ENCODE data around the gene SLC16A6. TPM values are rescaled to one million over a fixed set of nuclear protein-coding genes. Genes with fewer than 3 reads are reported as not detected.
"Not testable (repeated sequence)": the region's sequence is repeated elsewhere in the genome, so short reads cannot be mapped to it uniquely, and the experiment has no call there.

SLC16A6 gene
- total RNA-seq, 1 donor, result 0.09 TPM

DNA sequence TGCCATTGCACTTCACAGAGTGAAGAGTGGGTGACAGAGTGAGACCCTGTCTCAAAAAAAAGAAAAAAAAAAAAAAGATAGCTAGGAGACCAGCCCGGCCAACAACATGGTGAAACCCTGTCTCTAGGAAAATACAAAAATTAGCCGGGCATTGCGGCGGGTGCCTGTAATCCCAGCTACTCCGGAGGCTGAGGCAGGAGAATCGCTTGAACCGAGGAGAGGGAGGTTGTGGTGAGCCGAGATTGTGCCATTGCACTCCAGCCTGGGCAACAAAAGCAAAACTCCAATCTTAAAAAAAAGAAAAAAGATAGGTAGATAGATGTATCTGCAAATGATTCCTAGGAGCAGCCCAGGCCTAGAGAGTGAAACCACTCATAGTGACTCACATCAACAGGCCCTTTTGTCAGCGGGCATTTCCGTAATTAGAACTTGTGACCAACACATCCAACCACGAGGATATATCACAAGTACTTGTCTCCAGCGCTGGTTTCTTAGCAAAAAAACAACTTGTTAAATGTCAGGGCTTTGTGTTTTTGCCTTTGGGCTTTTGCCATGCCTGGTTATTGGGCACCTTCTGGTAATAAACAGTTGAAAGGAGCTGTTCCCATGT is 56.1 kb downstream of the SLC16A6 start:
- peak; percentile 63 for DNase-seq (ENCODE audit: low read depth)
- H3K4me3 ChIP-seq (ENCODE audit: low read depth, low read length), result not testable (repeated sequence)

DNA sequence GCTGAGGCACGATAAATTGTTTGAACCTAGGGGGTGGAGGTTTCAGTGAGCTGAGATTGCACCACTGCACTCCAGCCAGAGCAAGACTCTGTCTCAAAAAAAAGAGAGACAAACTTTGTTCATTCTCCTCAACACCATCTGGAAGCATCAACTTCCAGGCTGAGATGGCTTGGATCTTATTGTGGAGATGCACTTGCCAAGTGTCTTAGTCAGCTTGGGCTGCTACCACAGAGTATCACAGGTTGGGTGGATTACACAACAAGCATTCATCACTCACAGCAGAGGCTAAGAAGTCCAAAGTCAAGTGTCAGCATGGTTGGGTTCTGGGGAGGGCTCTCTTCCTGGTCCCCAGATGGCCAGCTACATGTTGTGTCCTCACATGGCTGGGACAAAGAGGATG is 58.2 kb downstream of the SLC16A6 start:
- H3K4me3 ChIP-seq (ENCODE audit: low read depth, low read length), result not testable (repeated sequence)
- DNase-seq (ENCODE audit: low read depth), result peak; percentile 80

DNA sequence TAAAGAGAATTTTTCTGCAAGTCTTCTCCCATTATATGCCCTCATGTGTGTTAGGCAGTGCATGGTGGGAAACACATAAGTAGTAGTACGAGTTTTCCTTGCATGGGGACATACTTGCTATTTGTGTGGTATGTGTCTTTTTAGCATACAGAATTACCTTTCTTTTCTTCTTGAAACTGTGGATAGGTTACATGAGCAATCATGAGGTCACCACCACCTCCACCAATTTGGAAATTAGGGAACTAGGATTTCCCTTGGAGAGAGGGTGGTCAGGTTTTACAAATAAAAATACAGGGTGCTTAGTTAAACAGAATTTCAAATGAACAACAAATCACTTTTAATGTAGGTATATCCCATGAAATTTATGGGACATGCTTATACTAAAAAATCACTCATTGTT is 59.4 kb downstream of the SLC16A6 start:
- TF ChIP-seq, protein P1, sequence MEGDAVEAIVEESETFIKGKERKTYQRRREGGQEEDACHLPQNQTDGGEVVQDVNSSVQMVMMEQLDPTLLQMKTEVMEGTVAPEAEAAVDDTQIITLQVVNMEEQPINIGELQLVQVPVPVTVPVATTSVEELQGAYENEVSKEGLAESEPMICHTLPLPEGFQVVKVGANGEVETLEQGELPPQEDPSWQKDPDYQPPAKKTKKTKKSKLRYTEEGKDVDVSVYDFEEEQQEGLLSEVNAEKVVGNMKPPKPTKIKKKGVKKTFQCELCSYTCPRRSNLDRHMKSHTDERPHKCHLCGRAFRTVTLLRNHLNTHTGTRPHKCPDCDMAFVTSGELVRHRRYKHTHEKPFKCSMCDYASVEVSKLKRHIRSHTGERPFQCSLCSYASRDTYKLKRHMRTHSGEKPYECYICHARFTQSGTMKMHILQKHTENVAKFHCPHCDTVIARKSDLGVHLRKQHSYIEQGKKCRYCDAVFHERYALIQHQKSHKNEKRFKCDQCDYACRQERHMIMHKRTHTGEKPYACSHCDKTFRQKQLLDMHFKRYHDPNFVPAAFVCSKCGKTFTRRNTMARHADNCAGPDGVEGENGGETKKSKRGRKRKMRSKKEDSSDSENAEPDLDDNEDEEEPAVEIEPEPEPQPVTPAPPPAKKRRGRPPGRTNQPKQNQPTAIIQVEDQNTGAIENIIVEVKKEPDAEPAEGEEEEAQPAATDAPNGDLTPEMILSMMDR (IDR thresholded peaks at IDR 0.05; ENCODE audit: insufficient read depth, low read length), result no peak
- no peak for DNase-seq (ENCODE audit: low read depth)
- H3K4me3 ChIP-seq (ENCODE audit: low read depth, low read length), result no peak overlapping the region

DNA sequence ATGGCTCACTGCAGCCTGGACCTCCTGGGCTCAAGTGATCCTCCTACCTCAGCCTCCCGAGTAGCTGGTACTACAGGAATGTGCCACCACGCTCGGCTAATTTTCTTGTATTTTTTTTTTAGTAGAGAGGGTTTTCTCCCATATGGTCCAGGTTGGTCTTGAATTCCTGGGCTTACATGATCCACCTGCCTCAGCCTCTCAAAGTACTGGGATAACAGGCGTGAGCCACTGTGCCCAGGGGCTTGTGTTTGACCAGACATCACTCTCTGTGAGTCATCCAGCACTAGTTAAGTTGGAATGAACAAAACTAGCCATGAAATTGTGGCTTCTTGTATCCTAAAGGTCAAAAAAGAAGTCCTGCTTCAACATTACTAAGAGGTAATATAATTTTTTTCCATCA is 59.8 kb downstream of the SLC16A6 start:
- not testable (repeated sequence) for H3K4me3 ChIP-seq (ENCODE audit: low read depth, low read length); DNase-seq (ENCODE audit: low read depth)

DNA sequence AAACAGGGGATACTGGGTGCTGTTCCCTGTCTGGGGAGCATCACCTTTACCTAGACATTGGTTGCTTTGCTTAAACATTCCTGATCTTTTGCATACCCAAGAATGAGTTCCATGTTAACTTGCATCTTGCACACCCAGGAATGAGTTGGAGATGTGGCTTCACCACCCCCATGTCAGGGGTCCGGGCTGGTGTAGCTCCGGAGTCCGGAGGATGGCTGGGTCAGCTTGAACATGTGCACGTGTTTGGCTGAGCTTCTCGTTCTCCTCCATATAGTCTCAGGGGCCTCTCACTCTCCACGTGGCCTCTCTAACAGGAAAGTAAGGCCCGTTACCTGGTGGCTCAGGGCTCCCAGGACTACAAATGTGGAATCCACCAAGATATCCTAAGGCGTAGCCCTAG is 61.3 kb downstream of the SLC16A6 start:
- TF ChIP-seq, protein P1 (IDR thresholded peaks at IDR 0.05; ENCODE audit: insufficient read depth, low read length), result no peak
- no peak for DNase-seq (ENCODE audit: low read depth)
- no peak overlapping the region for H3K4me3 ChIP-seq (ENCODE audit: low read depth, low read length)

DNA sequence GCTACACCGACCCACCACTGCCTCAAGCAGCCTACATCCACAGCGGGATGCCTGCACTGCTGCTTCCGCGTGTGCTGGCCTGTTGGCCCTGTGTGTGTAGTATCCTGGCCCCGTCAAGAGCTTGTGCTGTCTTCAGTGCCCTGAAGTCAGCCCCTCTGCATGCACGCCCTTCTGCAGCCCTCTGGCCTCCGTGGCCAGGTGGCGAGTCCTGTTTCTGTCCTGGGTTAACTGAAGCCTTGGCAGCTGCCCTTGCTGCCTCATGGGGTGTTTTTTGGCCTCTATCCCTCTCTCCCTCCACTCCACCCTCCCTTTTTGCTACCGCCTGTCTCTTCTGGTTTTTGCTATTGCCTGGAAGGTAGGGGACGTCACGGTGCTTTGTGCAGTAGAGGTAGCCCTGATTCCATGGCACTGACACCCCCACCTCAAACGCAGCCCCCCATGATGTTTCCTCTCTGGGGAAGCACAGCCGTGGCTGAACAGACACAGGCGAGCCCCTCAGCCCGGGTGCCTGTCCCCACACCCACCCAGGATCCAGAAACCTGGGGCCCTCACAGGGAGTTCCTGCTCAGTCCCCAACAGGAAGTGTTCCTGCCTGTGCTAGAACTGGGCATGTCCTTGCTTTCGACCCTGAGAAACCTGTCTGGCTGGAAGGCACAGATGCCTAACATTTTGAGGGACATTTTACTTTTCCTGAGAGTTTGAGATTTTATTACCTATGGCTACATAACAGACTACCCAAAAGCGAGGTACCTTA is 61.9 kb downstream of the SLC16A6 start:
- DNase-seq (ENCODE audit: low read depth), result no peak
- TF ChIP-seq, protein P1 (IDR thresholded peaks at IDR 0.05; ENCODE audit: insufficient read depth, low read length), result no peak
- no peak overlapping the region for H3K4me3 ChIP-seq (ENCODE audit: low read depth, low read length)

DNA sequence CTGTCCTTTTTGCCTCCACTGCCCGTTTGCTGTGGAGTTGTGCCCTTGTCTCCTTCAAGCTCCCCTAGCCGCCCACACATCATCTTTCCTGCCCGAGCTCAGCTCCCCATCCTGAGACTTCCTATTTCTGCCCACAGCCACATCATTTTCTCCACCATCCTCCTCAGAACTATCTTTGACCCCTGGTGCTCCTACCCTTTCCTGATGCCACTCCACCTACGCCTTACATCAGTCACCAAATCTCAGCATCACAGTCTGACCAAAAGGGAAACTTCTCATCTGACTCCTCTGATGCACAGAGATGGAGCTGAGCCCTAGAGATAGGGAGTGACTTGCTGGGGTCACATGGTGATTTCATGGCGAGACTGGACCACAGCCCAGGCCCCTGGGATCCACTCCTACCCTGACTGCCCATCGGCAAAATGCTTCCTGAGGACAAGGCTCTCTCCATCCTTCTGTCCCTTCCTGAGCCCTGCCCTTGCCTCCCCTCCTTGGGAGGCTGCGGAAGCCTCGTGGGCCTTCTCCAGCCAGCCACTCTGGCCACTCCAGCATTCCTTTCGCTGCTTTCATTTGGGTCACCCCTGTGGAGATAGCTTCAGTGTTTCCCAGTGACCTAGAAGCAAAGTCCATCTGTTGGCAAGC is 62.8 kb downstream of the SLC16A6 start:
- not testable (repeated sequence) for DNase-seq (ENCODE audit: low read depth); H3K4me3 ChIP-seq (ENCODE audit: low read depth, low read length)

DNA sequence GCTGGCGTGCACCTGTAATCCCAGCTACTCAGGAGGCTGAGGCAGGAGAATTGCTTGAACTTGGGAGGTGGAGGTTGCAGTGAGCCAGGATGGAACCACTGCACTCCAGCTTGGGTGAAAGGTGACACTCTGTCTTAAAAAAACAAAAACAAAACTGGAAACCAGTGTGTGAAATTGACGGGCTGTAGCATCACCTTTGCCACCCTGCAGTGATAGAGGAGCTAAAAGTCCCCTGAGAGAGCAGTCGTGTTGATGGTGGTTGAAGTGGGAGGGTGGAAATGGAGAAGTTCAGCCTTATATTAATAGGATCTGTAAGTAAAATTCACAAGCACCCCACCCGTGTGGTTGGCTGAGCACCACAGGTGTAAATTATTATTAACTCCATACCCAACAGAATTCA is 65.9 kb downstream of the SLC16A6 start:
- DNase-seq (ENCODE audit: low read depth); H3K4me3 ChIP-seq (ENCODE audit: low read depth, low read length): not testable (repeated sequence)

DNA sequence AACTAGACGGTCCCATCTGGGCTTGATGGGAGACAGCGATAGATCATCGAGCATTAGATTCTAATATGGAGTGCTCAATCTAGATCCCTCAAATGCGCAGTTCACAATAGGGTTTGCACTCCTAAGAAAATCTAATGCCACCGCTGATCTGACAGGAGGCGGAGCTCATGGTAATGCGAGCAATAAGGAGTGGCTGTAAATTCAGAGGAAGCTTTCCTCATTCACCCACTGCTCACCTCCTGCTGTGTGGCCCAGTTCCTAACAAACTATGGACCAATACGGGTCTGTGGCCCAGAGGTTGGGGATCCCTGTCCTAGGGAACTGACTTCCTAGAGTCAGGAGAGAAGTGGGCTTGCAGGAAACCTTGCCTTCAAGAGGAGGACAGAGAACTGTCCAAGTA is 68.3 kb downstream of the SLC16A6 start:
- TF ChIP-seq, protein P1 (IDR thresholded peaks at IDR 0.05; ENCODE audit: insufficient read depth, low read length), result no peak
- DNase-seq (ENCODE audit: low read depth), result no peak
- no peak overlapping the region for H3K4me3 ChIP-seq (ENCODE audit: low read depth, low read length)

Measured in fibroblast of the aortic adventitia (primary cell).